ENCODE measurements around the gene CFAP210. TPM values are rescaled to one million over a fixed set of nuclear protein-coding genes. Genes with fewer than 3 reads are reported as not detected.
A peak's percentile ranks its signal among the peaks of the same experiment; 100 is the strongest.
"Not testable (repeated sequence)": the region's sequence is repeated elsewhere in the genome, so short reads cannot be mapped to it uniquely, and the experiment has no call there.

The CFAP210 gene
- total RNA-seq, 4 donors from 2014 or later: not detected

- TF ChIP-seq, protein P1, sequence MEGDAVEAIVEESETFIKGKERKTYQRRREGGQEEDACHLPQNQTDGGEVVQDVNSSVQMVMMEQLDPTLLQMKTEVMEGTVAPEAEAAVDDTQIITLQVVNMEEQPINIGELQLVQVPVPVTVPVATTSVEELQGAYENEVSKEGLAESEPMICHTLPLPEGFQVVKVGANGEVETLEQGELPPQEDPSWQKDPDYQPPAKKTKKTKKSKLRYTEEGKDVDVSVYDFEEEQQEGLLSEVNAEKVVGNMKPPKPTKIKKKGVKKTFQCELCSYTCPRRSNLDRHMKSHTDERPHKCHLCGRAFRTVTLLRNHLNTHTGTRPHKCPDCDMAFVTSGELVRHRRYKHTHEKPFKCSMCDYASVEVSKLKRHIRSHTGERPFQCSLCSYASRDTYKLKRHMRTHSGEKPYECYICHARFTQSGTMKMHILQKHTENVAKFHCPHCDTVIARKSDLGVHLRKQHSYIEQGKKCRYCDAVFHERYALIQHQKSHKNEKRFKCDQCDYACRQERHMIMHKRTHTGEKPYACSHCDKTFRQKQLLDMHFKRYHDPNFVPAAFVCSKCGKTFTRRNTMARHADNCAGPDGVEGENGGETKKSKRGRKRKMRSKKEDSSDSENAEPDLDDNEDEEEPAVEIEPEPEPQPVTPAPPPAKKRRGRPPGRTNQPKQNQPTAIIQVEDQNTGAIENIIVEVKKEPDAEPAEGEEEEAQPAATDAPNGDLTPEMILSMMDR (IDR thresholded peaks at IDR 0.05): no peak
- no peak for TF ChIP-seq POLR2A (IDR thresholded peaks at IDR 0.05)
- WGBS, 2 donors: 81 to 82% methylated on average over 2 of the region's 2 CpGs
- Histone ChIP-seq H3K9me3 (no peaks in the 10 kb centered on the region), H3K27me3 (no peaks in the 10 kb centered on the region), H3K4me1 (no peaks in the 10 kb centered on the region), H3K4me3 (no peak overlapping the region), H3K36me3 (peaks cover 0 to 2% (median 0%) of the 10 kb centered on the region in 3 donors), H3K27ac (no peak overlapping the region)
- DNase-seq: no peak
- intact Hi-C loops (cut with DNase I): no loop called here
Observed at GRCh38 chr2:169705927-169706326, 11.7 kb upstream of the CFAP210 start.

DNA sequence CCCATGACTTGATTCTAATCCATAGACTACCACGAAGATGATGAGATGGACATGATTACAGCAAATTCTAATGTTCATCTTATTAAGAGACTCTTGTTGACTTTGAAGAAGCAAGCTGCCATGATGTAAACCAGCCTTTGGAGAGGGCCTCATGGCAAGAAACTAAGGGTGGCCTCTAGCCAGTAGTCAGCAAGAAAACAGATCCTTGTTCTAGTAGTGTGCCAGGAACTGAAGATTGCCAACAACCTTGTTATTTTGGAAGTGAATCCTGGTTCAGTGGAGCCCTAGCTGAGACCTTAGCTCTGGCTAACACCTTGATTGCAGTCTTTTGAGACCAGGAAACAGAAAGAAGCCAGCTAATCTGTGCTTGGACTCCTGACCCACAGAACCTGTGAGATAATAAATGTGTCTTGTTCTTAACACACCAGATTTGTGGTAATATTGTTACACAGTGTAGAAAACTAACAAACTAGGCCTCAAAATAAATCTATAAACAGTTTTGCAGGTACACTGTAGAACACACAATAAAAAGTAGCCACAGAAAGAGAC, 10.0 kb upstream of the CFAP210 start:
- H3K27me3 ChIP-seq: no peaks in the 10 kb centered on the region
- no peaks in the 10 kb centered on the region for H3K4me1 ChIP-seq
- no peak for DNase-seq
- WGBS, 2 donors: 88% methylated on average over 1 of the region's 1 CpG
- peaks cover 0 to 7% (median 0%) of the 10 kb centered on the region in 3 donors for H3K36me3 ChIP-seq
- H3K9me3 ChIP-seq: no peaks in the 10 kb centered on the region
- intact Hi-C loops (cut with DNase I): no loop called here
- no peak for TF ChIP-seq POLR2A (IDR thresholded peaks at IDR 0.05)
- H3K27ac ChIP-seq: no peak overlapping the region
- H3K4me3 ChIP-seq: no peak overlapping the region

DNA sequence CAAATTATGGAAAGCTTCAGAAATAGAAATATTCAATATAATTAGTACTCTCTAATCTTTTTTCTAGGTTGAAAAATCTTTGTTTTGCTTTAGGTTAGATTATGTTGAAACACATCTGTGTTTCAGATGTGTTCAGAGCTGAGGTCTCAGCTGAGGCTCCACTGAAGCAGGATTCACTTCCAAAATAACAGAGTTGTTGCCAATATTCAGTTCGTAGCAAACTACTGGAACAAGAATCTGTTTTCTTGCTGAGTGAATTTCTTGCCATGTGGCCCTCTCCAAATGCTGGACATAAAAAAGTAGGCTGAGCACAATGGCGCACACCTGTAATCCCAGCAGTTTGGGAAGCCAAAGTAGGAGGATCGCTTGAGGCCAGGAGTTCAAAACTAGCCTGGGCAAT, 8.8 kb upstream of the CFAP210 start:
- Histone ChIP-seq H3K4me3 (no peak overlapping the region), H3K36me3 (peaks cover 0 to 17% (median 0%) of the 10 kb centered on the region in 3 donors), H3K27me3 (no peaks in the 10 kb centered on the region), H3K9me3 (no peaks in the 10 kb centered on the region), H3K27ac (no peak overlapping the region), H3K4me1 (no peaks in the 10 kb centered on the region)
- WGBS, 2 donors: 63 to 70% methylated on average over 3 of the region's 3 CpGs
- TF ChIP-seq POLR2A (IDR thresholded peaks at IDR 0.05): no peak
- TF ChIP-seq, protein P1 (IDR thresholded peaks at IDR 0.05): no peak
- intact Hi-C loops (cut with DNase I): no loop called here
- DNase-seq: no peak

DNA sequence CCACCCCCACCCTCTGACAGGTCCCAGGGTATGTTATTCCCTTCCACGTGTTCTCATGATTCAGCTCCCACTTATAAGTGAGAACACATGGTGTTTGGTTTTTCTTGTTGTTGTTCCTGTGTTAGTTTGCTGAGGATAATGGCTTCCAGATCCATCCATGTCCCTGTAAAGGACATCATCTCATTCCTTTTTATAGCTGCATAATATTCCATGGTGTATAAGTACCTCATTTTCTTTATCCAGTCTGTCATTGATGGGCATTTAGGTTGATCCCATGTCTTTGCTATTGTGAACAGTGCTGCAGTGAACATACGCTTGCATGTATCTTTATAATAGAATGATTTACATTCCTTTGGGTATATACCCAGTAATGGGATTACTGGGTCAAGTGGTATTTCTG, 5.0 kb upstream of the CFAP210 start:
- Histone ChIP-seq H3K4me1 (peaks cover 0 to 11% (median 0%) of the 10 kb centered on the region in 3 donors), H3K36me3 (peaks cover 0 to 17% (median 0%) of the 10 kb centered on the region in 3 donors)
- H3K4me3 ChIP-seq; H3K27me3 ChIP-seq; DNase-seq; H3K27ac ChIP-seq; intact Hi-C loops (cut with DNase I); H3K9me3 ChIP-seq: not testable (repeated sequence)
- WGBS, 2 donors: 76 to 95% methylated on average over 2 of the region's 2 CpGs

- no peaks in the 10 kb centered on the region for H3K27me3 ChIP-seq
- H3K36me3 ChIP-seq: peaks cover 0 to 17% (median 0%) of the 10 kb centered on the region in 3 donors
- H3K4me3 ChIP-seq: no peak overlapping the region
- no peak for DNase-seq
- no peak for TF ChIP-seq POLR2A (IDR thresholded peaks at IDR 0.05)
- TF ChIP-seq, protein P1 (IDR thresholded peaks at IDR 0.05): no peak
- no peak overlapping the region for H3K27ac ChIP-seq
- H3K4me1 ChIP-seq: peaks cover 4 to 23% (median 4%) of the 10 kb centered on the region in 3 donors
- intact Hi-C loops (cut with DNase I): no loop called here
- H3K9me3 ChIP-seq: no peaks in the 10 kb centered on the region
Observed at GRCh38 chr2:169696381-169696780, 2.2 kb upstream of the CFAP210 start.

DNA sequence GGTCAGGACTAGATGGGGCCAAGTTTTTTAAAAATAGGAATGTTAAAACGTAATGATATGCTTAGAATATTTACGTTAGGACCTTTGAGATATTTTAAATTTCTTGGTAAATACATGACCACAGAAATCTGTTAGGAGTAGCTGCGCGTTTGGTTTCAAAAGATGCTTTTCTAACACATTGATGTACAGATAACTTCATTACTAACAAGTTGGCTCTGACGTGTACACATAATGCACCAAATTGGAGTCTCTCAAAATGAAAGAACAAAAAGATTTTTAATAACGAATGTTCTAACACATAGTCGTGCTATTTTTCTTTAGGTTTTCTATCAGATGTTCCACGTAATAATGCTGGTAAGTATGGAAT, 672 bp upstream of the CFAP210 start:
- H3K4me1 ChIP-seq: peaks cover 4 to 23% (median 4%) of the 10 kb centered on the region in 3 donors
- no peak for TF ChIP-seq POLR2A (IDR thresholded peaks at IDR 0.05)
- TF ChIP-seq, protein P1 (IDR thresholded peaks at IDR 0.05): no peak
- DNase-seq: no peak
- H3K4me3 ChIP-seq: peak overlapping the region; percentile 67 to 87 (median 72)
- intact Hi-C loops (cut with DNase I): no loop called here
- 22 to 36% methylated on average over 8 of the region's 8 CpGs for WGBS, 2 donors
- H3K27ac ChIP-seq: peak overlapping the region; percentile 86 to 90 (median 87)
- H3K9me3 ChIP-seq: no peaks in the 10 kb centered on the region
- H3K27me3 ChIP-seq: no peaks in the 10 kb centered on the region
- peaks cover 0 to 11% (median 0%) of the 10 kb centered on the region in 3 donors for H3K36me3 ChIP-seq
